Large intestine (tissue), 3 donors: ENCODE data around the gene CREB3L2. TPM values are rescaled to one million over a fixed set of nuclear protein-coding genes. Genes with fewer than 3 reads are reported as not detected.

ENCODE experiments used
- DNase-seq, 2 donors: peaks; one replicate each; pipeline versions ENCODE4 v3.0.0 to v3.0.0-alpha.2; 2013
- H3K27ac ChIP-seq: one replicate; pipeline ENCODE4 v1.5.1; 2013; ENCODE audit warnings: low read length
- H3K27me3 ChIP-seq: 2 replicates; pipeline ENCODE4 v1.6.1; 2013; ENCODE audit warnings: low read length; ENCODE audit not compliant: control insufficient read depth, insufficient read depth
- H3K36me3 ChIP-seq: 2 replicates; pipeline ENCODE4 v1.6.1; 2013; ENCODE audit warnings: low read length; ENCODE audit not compliant: control insufficient read depth, insufficient read depth
- H3K4me1 ChIP-seq: one replicate; pipeline ENCODE4 v1.6.1; 2013; ENCODE audit warnings: low read length; ENCODE audit not compliant: control insufficient read depth, insufficient read depth
- H3K4me3 ChIP-seq: one replicate; pipeline ENCODE4 v1.5.1; 2013; ENCODE audit warnings: low read length
- H3K9me3 ChIP-seq: one replicate; pipeline ENCODE4 v1.6.1; 2013; ENCODE audit warnings: mild to moderate bottlenecking, low read depth, low read length, moderate library complexity; ENCODE audit not compliant: control insufficient read depth
- WGBS: methylation state at CpG from one replicate; pipeline ENCODE4 v1.1.5; 2013; ENCODE audit warnings: low lambda C conversion rate; ENCODE audit not compliant: insufficient coverage; 5-methylcytosine and 5-hydroxymethylcytosine counted together
- polyA plus RNA-seq: library from polyadenylated mRNA; unstranded; fragments of 120-200 nt; gene quantifications from one replicate; pipeline ENCODE4 v1.2.1, GENCODE V29; 2013

The CREB3L2 gene
- polyA plus RNA-seq, 1 donor = 49.3 TPM

DNA sequence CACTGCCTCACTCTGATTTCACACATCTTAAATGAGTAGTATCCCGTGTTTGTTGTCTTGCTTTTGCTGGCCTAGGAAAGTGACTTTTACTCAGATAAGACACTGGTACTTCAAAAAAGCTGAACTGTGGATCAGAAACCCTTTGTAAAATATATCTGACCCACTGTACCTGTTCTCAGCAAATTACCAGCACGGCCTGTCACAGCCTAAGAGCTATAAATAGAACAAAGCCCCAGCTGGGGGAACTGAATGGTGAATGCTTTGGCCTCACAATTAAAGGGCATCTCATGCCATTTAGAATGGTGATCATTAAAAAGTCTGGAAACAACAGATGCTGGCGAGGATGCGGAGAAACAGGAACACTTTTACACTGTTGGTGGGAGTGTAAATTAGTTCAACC, 76.1 kb downstream of the CREB3L2 start:
- no peak overlapping the region for H3K27ac ChIP-seq
- no CpG with 5 or more reads among the region's 4 CpGs for WGBS
- DNase-seq = no peak

DNA sequence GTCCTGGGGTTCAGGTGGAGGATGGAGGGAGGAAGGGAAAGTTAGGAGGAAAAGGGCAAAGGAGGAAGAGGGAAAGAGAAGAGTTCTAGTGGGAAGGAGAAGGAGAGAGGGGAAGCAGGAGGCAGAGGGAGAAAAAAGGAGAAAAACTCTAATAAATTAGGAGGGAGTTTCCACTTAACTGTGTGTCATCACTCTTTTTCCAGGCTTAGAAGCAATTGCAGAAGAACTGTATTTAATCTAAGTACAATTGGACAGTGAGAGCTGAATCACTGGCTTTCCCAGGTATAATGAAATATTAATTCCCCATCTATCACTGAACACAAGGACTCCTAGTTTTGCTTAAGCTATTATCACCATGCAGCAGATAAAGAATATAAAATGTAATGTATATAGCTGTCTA, 76.8 kb downstream of the CREB3L2 start:
- DNase-seq = no peak
- Histone ChIP-seq H3K9me3 (peaks cover 2% of the 10 kb centered on the region), H3K27ac (no peak overlapping the region), H3K4me3 (no peak overlapping the region), H3K4me1 (no peaks in the 10 kb centered on the region), H3K27me3 (no peaks in the 10 kb centered on the region), H3K36me3 (peaks cover 36% of the 10 kb centered on the region)

More for the DNA sequence above, 76.1 kb downstream of the CREB3L2 start:
- peaks cover 33% of the 10 kb centered on the region for H3K36me3 ChIP-seq
- no peak overlapping the region for H3K4me3 ChIP-seq
- peaks cover 2% of the 10 kb centered on the region for H3K9me3 ChIP-seq
- H3K4me1 ChIP-seq = no peaks in the 10 kb centered on the region
- no peaks in the 10 kb centered on the region for H3K27me3 ChIP-seq

DNA sequence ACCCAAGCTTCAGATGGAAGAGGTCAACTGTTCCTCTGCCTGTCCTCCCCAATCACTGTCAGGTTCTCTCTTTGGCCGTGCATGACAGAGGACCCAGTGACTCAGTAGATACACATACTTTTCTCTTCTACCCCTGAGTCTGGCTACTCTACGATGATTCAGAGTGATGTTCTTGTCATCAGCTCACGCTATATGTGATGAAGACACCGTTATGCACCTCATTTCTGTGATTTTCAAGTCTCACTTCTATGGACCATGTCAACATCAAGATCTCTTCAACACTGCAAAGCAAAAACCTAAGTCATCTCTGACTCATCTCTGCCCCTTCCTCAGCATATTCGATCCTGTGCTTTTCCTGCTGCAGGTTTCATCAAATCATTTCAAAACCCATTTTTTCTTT, 78.5 kb downstream of the CREB3L2 start:
- WGBS = 100% methylated on average over 1 of the region's 5 CpGs
- no peaks in the 10 kb centered on the region for H3K27me3 ChIP-seq
- DNase-seq = no peak
- H3K27ac ChIP-seq = no peak overlapping the region
- H3K4me1 ChIP-seq = no peaks in the 10 kb centered on the region
- peaks cover 37% of the 10 kb centered on the region for H3K36me3 ChIP-seq
- peaks cover 2% of the 10 kb centered on the region for H3K9me3 ChIP-seq
- H3K4me3 ChIP-seq = no peak overlapping the region

DNA sequence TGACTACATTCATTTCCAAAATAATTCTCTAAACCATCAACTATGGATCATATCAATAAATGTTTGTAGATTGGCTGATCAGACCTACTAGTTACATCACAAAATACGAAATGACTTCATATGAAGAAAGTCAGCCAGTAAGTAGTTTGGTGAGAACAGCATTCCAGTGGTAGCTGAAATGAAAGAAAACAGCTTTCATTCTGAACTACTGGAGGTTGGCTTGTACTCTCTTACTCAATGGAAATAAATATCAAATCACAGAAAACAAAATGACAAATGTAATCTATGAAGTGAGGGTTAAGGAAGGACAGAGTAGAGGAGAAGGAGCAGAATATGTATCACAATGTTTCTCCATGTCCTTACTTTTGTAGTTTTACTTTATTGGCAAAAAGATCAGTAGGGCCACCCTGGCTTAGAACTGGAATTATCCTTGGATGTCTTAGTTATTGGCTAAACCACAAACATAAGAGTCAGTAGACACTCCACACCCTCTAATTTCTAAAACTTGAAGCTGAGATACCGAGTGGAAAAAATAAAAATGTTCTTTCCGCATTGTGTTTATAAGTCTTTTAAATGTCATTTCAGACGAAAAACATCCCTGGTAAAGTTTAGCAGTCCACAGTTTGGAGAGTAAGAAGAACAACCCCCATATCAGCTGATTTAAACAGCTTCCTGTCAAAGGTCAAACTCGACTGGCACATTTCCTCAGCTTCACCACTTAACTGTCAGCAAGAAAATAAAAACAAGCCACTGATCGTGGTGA, 81.1 kb downstream of the CREB3L2 start:
- WGBS = no CpG with 5 or more reads among the region's 6 CpGs
- H3K27ac ChIP-seq = no peak overlapping the region
- H3K4me1 ChIP-seq = no peaks in the 10 kb centered on the region

DNA sequence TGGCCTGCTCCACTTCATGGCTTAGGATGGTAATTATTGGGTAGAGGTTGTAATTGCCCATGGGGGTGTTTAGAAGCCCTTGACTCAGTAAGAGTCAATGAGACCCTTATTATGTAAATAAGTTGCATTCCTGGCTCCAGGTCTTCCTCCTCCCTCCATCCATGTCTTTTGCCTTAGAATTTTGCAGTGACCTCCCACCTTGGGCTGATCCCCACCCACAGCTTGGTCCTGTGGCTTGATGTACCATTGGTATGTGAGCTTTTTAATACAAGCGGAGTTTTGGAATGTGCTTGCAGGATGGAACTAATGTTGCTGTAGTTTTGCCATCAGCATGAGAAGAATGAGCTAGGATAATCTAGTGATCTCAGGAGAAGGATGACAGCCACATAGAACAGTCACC, 81.9 kb downstream of the CREB3L2 start:
- Histone ChIP-seq H3K36me3 (peaks cover 29% of the 10 kb centered on the region), H3K27me3 (no peaks in the 10 kb centered on the region), H3K27ac (no peak overlapping the region), H3K4me3 (no peak overlapping the region), H3K9me3 (no peaks in the 10 kb centered on the region), H3K4me1 (no peaks in the 10 kb centered on the region)
- no CpG with 5 or more reads among the region's 1 CpG for WGBS
- no peak for DNase-seq

More for the DNA sequence above, 81.1 kb downstream of the CREB3L2 start:
- peaks cover 26% of the 10 kb centered on the region for H3K36me3 ChIP-seq
- no peaks in the 10 kb centered on the region for H3K27me3 ChIP-seq
- H3K9me3 ChIP-seq = no peaks in the 10 kb centered on the region
- H3K4me3 ChIP-seq = no peak overlapping the region
- no peak for DNase-seq

DNA sequence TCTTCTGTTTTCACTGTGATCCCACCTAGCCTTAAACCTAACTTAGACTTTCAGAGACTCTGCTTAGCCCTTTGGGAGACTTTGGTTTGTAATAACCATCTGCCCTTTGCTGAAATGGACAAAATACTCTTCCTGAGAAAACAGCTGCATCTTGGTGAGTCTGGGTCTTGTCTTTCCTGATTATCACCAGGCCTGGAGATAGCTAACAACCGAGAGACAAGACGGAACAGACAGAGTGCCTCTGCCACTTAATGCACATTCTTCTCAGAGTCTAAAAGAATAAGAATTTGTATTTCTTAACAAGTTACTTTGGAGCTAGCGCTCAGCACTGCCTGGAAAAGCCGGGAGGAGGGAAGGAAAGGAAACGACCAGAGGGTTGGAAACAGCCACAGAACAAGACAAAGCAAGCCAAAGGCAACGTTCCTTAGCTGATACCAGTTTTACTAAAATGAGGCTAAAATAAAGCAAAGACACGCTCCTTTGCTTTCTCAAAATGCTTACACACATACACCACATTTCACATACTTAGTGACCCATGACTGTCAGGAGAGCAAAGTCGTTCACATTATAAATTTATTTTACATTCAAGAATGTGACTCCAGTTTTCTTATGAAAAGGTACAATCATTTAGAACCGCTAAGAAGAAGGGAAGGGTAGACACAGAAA, 84.8 kb downstream of the CREB3L2 start:
- Histone ChIP-seq H3K4me1 (no peaks in the 10 kb centered on the region), H3K9me3 (no peaks in the 10 kb centered on the region), H3K4me3 (no peak overlapping the region), H3K27ac (no peak overlapping the region), H3K27me3 (no peaks in the 10 kb centered on the region), H3K36me3 (peaks cover 39% of the 10 kb centered on the region)
- DNase-seq = no peak
- WGBS = 67% methylated on average over 5 of the region's 9 CpGs

DNA sequence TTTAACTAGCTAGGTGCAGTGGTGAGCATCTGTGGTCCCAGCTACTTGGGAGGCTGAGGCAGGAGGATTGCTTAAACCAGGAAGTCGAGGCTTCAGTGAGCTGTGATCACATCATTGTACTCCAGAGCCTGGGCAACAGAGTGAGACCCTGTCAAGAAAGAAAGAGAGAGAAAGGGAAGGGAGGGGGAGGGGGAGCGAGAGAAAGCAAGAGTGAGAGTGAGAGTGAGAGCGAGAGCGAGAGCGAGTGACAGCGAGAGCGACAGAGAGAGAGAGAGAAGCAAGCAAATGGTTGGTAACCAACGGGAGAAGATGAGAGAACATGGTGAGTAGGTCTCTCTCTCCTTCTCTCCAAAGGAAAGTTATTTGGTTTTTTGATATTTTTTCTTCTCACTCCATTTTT, 85.3 kb downstream of the CREB3L2 start:
- H3K4me1 ChIP-seq = no peaks in the 10 kb centered on the region
- H3K27ac ChIP-seq = no peak overlapping the region
- H3K4me3 ChIP-seq = no peak overlapping the region
- peaks cover 45% of the 10 kb centered on the region for H3K36me3 ChIP-seq
- H3K27me3 ChIP-seq = no peaks in the 10 kb centered on the region
- no peak for DNase-seq
- WGBS = 94% methylated on average over 8 of the region's 8 CpGs
- no peaks in the 10 kb centered on the region for H3K9me3 ChIP-seq

DNA sequence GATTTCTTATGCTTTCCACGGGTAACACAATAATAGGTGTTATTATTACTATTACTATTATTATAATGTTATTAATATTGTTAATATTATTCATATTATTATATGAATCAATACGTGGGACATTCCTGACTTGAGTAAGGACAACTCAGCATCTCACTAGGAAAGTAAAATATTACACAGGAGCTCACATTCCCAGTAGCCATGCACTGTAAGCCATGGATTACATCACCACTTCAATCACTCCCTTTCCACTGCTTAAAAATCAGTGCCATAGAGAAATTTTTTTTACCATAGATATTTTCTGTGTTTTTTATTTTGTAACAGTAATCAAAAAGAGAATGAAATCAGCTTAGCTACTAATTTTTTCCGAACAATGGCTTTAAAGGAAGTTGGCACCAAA, 86.6 kb downstream of the CREB3L2 start:
- no peaks in the 10 kb centered on the region for H3K9me3 ChIP-seq
- no peak overlapping the region for H3K4me3 ChIP-seq
- no peaks in the 10 kb centered on the region for H3K4me1 ChIP-seq
- no peaks in the 10 kb centered on the region for H3K27me3 ChIP-seq
- peaks cover 54% of the 10 kb centered on the region for H3K36me3 ChIP-seq
- no peak overlapping the region for H3K27ac ChIP-seq
- WGBS = 80% methylated on average over 1 of the region's 3 CpGs
- no peak for DNase-seq

DNA sequence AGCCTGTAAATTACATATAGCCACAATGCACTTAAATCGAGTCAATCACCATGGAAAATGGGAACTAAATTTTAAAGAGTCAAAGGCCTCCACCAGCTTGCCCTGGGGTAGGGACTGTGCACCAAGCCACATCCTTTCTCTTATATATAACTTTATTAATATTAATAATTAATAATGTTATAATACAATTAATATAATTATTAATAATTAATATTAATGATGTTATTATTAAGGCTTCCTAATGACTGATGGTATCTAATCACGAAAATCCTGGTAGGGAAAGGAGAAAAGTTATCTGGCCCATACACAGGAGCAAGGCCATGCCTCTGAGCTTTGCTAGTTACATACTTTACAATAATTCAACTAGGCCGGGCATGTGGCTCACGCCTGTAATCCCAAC, 87.9 kb downstream of the CREB3L2 start:
- H3K27ac ChIP-seq = no peak overlapping the region
- H3K4me3 ChIP-seq = no peak overlapping the region
- no peaks in the 10 kb centered on the region for H3K27me3 ChIP-seq
- DNase-seq = no peak
- no peaks in the 10 kb centered on the region for H3K9me3 ChIP-seq
- no CpG with 5 or more reads among the region's 4 CpGs for WGBS
- peaks cover 64% of the 10 kb centered on the region for H3K36me3 ChIP-seq
- no peaks in the 10 kb centered on the region for H3K4me1 ChIP-seq

DNA sequence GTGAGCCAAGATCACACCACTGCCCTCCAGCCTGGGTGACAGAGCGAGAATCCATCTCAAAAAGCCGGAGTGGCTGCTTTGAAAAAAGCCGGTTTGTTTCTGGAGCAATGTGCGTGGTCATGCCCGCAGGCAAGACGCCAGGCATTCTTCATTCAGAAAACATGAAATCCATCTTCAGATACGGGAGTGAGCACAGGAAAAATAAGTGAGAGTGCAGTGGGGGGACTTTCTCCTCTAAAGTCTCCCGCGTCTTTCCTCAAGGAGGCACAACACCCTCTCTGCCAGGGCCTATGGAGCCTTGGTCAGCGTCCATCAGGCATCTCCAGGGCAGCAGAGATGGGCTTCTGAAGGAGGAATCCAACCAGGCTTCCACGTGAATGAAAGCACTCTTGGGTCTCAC, 92.8 kb downstream of the CREB3L2 start:
- no peak overlapping the region for H3K4me3 ChIP-seq
- H3K27me3 ChIP-seq = no peaks in the 10 kb centered on the region
- peaks cover 80% of the 10 kb centered on the region for H3K36me3 ChIP-seq
- 80% methylated on average over 1 of the region's 11 CpGs for WGBS
- DNase-seq = no peak
- H3K4me1 ChIP-seq = no peaks in the 10 kb centered on the region
- no peaks in the 10 kb centered on the region for H3K9me3 ChIP-seq
- no peak overlapping the region for H3K27ac ChIP-seq

DNA sequence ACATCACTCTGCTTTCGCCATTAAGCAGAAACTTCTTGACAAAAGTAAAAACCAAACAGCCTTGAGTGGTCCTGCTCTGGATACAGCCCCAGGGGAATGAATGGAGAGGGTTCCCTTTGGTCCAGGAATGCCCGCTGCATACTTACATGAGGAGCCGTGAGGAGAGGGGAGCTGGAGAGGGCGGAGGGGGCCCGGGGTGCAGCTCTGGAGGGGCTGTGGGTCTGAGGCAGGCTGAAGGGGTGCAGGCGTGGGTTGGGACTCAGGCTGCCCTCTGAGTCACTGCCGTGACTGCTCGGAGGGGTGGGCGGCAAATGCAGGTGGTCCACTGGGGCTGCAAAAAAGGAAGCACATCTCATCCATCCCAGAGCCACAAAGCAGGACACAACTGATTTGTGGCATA, 93.8 kb downstream of the CREB3L2 start:
- Histone ChIP-seq H3K36me3 (peaks cover 81% of the 10 kb centered on the region), H3K27ac (no peak overlapping the region)

More for the DNA sequence above, 93.8 kb downstream of the CREB3L2 start:
- Histone ChIP-seq H3K4me3 (no peak overlapping the region), H3K4me1 (peaks cover 2% of the 10 kb centered on the region), H3K9me3 (no peaks in the 10 kb centered on the region), H3K27me3 (no peaks in the 10 kb centered on the region)
- WGBS = no CpG with 5 or more reads among the region's 9 CpGs
- no peak for DNase-seq
